ENCODE data around the gene SMC2.

SMC2 gene

DNA sequence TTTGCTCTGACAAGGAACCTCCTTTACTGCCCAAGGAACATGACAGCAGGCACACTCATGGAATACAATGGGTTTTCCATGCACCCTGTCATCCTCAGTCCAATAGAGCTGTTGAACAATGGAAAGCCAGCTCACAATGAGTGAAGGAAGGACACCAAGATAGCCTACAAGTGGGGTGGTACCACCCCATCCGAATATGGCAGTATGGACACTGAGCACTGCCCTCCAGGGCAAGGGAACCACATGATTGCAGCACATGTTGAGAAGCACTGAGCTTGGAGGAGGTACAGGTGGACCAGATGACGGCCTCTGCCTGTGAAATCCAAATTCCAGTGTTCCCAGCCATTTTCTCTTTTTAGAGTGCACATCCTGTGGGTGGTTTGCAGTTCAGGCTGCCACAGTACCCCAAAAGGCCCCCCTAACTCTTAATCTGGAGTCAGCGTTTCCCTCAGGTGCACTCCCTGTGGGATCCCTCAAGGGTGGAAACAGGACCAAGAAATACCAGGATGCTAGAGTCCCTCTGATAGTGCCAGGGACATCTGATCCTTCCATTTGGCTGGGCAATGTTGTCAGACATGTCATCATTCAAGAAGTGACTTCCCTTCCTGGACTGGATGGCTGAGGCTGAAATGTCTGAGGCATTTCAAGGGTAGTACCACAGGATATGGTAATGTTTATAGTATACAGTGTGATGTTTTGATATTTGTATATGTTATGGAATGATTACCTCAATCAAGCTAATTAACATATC, 48.9 kb downstream of the SMC2 start:
- H3K9me3 ChIP-seq (ENCODE audit: severe bottlenecking) = no peaks in the 10 kb centered on the region
- TF ChIP-seq, protein P1, sequence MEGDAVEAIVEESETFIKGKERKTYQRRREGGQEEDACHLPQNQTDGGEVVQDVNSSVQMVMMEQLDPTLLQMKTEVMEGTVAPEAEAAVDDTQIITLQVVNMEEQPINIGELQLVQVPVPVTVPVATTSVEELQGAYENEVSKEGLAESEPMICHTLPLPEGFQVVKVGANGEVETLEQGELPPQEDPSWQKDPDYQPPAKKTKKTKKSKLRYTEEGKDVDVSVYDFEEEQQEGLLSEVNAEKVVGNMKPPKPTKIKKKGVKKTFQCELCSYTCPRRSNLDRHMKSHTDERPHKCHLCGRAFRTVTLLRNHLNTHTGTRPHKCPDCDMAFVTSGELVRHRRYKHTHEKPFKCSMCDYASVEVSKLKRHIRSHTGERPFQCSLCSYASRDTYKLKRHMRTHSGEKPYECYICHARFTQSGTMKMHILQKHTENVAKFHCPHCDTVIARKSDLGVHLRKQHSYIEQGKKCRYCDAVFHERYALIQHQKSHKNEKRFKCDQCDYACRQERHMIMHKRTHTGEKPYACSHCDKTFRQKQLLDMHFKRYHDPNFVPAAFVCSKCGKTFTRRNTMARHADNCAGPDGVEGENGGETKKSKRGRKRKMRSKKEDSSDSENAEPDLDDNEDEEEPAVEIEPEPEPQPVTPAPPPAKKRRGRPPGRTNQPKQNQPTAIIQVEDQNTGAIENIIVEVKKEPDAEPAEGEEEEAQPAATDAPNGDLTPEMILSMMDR (IDR thresholded peaks at IDR 0.05; ENCODE audit: poor library complexity, severe bottlenecking) = no peak
- no peak for DNase-seq (ENCODE audit: low spot score)

DNA sequence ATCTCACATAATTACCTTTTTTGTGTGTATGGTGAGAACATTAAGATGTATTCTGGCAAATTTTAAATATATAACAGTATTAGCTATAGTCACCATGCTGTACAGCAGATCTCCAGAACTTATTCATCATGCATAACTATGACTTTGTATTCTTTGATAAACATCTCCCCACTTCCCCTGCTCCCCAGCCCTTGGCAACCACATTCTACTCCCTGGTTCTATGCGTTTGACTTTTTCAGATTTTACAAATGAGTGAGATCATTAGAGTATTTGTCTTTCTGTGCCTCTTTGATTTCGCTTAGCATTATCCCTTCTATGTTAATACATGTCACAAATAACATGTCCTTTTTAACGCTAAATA, 49.4 kb downstream of the SMC2 start:
- no peaks in the 10 kb centered on the region for H3K4me1 ChIP-seq (ENCODE audit: insufficient read depth, poor library complexity, severe bottlenecking)
- H3K27me3 ChIP-seq (ENCODE audit: insufficient read depth, poor library complexity, severe bottlenecking) = no peaks in the 10 kb centered on the region
- no peak for DNase-seq (ENCODE audit: low spot score)
- TF ChIP-seq, protein P1 (IDR thresholded peaks at IDR 0.05; ENCODE audit: poor library complexity, severe bottlenecking) = no peak
- peaks cover 14% of the 10 kb centered on the region for H3K36me3 ChIP-seq (ENCODE audit: low read depth)
- H3K9me3 ChIP-seq (ENCODE audit: severe bottlenecking) = no peaks in the 10 kb centered on the region
- no peak for ATAC-seq (ENCODE audit: low read depth)
- H3K27ac ChIP-seq (ENCODE audit: poor library complexity, severe bottlenecking) = no peak overlapping the region
- H3K4me3 ChIP-seq (ENCODE audit: severe bottlenecking) = no peak overlapping the region

More for the DNA sequence above, 48.9 kb downstream of the SMC2 start:
- no peak for ATAC-seq (ENCODE audit: low read depth)
- no peak overlapping the region for H3K27ac ChIP-seq (ENCODE audit: poor library complexity, severe bottlenecking)
- no peaks in the 10 kb centered on the region for H3K4me1 ChIP-seq (ENCODE audit: insufficient read depth, poor library complexity, severe bottlenecking)
- no peak overlapping the region for H3K4me3 ChIP-seq (ENCODE audit: severe bottlenecking)
- no peaks in the 10 kb centered on the region for H3K27me3 ChIP-seq (ENCODE audit: insufficient read depth, poor library complexity, severe bottlenecking)
- H3K36me3 ChIP-seq (ENCODE audit: low read depth) = peaks cover 19% of the 10 kb centered on the region

DNA sequence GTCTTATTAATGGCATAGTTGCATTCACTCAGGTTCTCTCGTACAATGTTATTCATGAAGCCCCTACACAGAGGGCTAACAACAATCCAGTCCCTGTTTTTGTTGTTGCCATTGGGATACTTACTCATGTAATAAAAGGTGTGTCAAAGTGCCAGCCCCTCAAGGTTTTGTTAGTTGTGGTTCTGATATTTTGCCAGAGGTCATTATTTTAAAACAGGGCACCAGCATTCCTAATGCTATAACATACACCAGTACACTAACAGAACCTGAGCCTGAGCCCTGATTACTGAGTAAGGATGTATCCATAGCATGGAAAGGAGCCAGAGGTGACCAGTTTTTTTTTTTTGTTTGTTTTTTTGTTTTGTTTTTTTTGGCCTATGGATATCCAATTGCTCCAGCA, 50.2 kb downstream of the SMC2 start:
- H3K9me3 ChIP-seq (ENCODE audit: severe bottlenecking) = no peaks in the 10 kb centered on the region
- peaks cover 7% of the 10 kb centered on the region for H3K36me3 ChIP-seq (ENCODE audit: low read depth)
- H3K27me3 ChIP-seq (ENCODE audit: insufficient read depth, poor library complexity, severe bottlenecking) = no peaks in the 10 kb centered on the region
- H3K4me3 ChIP-seq (ENCODE audit: severe bottlenecking) = no peak overlapping the region
- ATAC-seq (ENCODE audit: low read depth) (no peak), DNase-seq (ENCODE audit: low spot score) (no peak)
- no peak overlapping the region for H3K27ac ChIP-seq (ENCODE audit: poor library complexity, severe bottlenecking)
- no peaks in the 10 kb centered on the region for H3K4me1 ChIP-seq (ENCODE audit: insufficient read depth, poor library complexity, severe bottlenecking)
- TF ChIP-seq, protein P1 (IDR thresholded peaks at IDR 0.05; ENCODE audit: poor library complexity, severe bottlenecking) = no peak

DNA sequence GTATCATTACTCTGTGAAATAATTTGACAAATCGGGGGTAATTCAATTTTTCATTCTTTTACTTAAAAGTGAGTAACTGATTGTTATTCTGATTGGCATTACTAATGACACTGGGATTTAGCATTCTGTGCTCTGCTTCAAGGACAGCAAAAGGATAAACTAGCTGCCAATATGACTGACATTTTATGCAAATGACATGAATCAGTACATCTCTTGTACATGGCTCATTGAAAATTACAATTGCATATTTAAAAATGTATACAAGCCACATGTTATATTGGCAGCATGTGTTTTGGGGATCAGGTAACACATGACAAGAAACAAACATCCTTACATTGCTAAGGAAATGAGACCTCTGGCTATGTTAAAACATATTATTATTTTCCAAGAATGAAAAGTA, 79.0 kb downstream of the SMC2 start:
- Histone ChIP-seq H3K4me3 (ENCODE audit: severe bottlenecking) (no peak overlapping the region), H3K27ac (ENCODE audit: poor library complexity, severe bottlenecking) (no peak overlapping the region), H3K27me3 (ENCODE audit: insufficient read depth, poor library complexity, severe bottlenecking) (peaks cover 3% of the 10 kb centered on the region), H3K4me1 (ENCODE audit: insufficient read depth, poor library complexity, severe bottlenecking) (no peaks in the 10 kb centered on the region), H3K36me3 (ENCODE audit: low read depth) (no peaks in the 10 kb centered on the region), H3K9me3 (ENCODE audit: severe bottlenecking) (no peaks in the 10 kb centered on the region)
- no peak for DNase-seq (ENCODE audit: low spot score)
- ATAC-seq (ENCODE audit: low read depth) = no peak
- TF ChIP-seq, protein P1 (IDR thresholded peaks at IDR 0.05; ENCODE audit: poor library complexity, severe bottlenecking) = no peak

DNA sequence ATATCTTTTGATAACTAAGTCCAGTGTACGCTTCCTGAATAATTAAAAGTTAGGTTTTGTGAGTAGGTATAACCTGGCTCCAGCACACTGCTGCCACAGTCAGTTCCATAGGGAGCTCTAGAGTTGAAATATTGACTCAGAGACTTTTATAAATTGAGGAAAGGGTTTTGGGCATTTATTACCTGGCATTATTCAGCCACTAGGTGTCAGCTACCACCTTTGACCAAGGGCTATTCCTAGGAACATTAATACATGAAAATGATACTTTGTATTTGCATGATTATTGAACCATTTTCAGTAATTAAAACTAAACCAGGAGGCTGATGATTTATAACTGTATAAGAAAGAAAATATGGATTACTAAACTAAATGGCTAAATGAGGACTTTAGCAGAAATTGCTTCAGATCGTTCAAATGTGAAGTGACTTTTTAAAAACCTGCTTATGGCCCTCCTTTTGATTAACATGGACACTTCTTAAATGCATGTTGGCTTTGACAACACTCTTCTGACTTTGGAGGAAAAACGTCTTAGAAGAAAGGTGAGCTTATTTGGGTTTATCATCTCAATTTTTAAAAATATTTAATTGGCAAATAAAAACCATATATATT, 83.0 kb downstream of the SMC2 start:
- Histone ChIP-seq H3K9me3 (ENCODE audit: severe bottlenecking) (no peaks in the 10 kb centered on the region), H3K4me3 (ENCODE audit: severe bottlenecking) (no peak overlapping the region), H3K36me3 (ENCODE audit: low read depth) (no peaks in the 10 kb centered on the region), H3K4me1 (ENCODE audit: insufficient read depth, poor library complexity, severe bottlenecking) (no peaks in the 10 kb centered on the region), H3K27me3 (ENCODE audit: insufficient read depth, poor library complexity, severe bottlenecking) (no peaks in the 10 kb centered on the region), H3K27ac (ENCODE audit: poor library complexity, severe bottlenecking) (no peak overlapping the region)
- DNase-seq (ENCODE audit: low spot score) = no peak
- peak; percentile 64; the same call in 1 of the 3 replicates for ATAC-seq (ENCODE audit: low read depth)
- TF ChIP-seq, protein P1 (IDR thresholded peaks at IDR 0.05; ENCODE audit: poor library complexity, severe bottlenecking) = peak; percentile 84
